Uterus (tissue), 4 donors: ENCODE results near the gene AMBRA1. TPM values are rescaled to one million over a fixed set of nuclear protein-coding genes. Genes with fewer than 3 reads are reported as not detected.

Source experiments
- DNase-seq, 2 donors: peaks; one replicate each; pipeline ENCODE4 v3.0.0-alpha.2; 2019 to 2020
- H3K27ac ChIP-seq, 2 donors: fragments of 200-600 bp; sonication (generic); 1 replicate in 1 of 2; 2 replicates in 1 of 2; pipeline ENCODE4 v1.5.1; 2016 to 2018
- H3K27me3 ChIP-seq, 2 donors: fragments of 200-600 bp; sonication (generic); one replicate each; pipeline ENCODE4 v1.5.1; 2018 to 2019; ENCODE audit warnings: control low read depth in 1 of 2
- H3K36me3 ChIP-seq, 2 donors: fragments of 200-600 bp; sonication (generic); one replicate each; pipeline ENCODE4 v1.5.1; 2019; ENCODE audit warnings: control low read depth in 1 of 2
- H3K4me1 ChIP-seq, 2 donors: fragments of 200-600 bp; sonication (generic); one replicate each; pipeline ENCODE4 v1.5.1; 2018 to 2019; ENCODE audit warnings: control low read depth in 1 of 2
- H3K4me3 ChIP-seq, 2 donors: fragments of 200-600 bp; sonication (generic); 1 replicate in 1 of 2; 2 replicates in 1 of 2; pipeline ENCODE4 v1.5.1; 2018 to 2019; ENCODE audit warnings: mild to moderate bottlenecking in 1 of 2
- H3K9me3 ChIP-seq, 2 donors: fragments of 200-600 bp; sonication (generic); one replicate each; pipeline ENCODE4 v1.5.1; 2019; ENCODE audit warnings: control low read depth in 1 of 2
- CTCF ChIP-seq, 4 experiments: fragments of 200-600 bp in 2 of 4; fragments of 450-650 bp in 2 of 4; sonication (generic) in 2 of 4; IDR thresholded peaks; one replicate each; pipeline ENCODE4 v1.5.1; 2016 to 2019; ENCODE audit warnings: antibody characterized with exemption in 4 of 4, mild to moderate bottlenecking in 2 of 4, moderate library complexity in 1 of 4
- POLR2A ChIP-seq, 2 donors: fragments of 450-650 bp; IDR thresholded peaks; one replicate each; pipeline ENCODE4 v1.6.1; 2016; ENCODE audit warnings: antibody characterized with exemption in 2 of 2, mild to moderate bottlenecking in 1 of 2, moderate library complexity in 1 of 2
- intact Hi-C: fragments of 100-400 bp; cut with DNase I; formaldehyde crosslinking; loops from one replicate; pipeline ENCODE4 v1.15.1; 2023; ENCODE audit warnings: low total_unique reads
- total RNA-seq, 4 donors: library from RNA; depleted of rRNA in 3 of 4; stranded (reverse); fragments of >200 nt in 3 of 4; gene quantifications; one replicate each; pipeline versions ENCODE4 v1.1.0 to v1.2.4, GENCODE V29; 2014 to 2023
- donor health status: DM: yes; HTN: yes; CAD: no.

The AMBRA1 gene
- total RNA-seq, 4 donors from 2014 or later = 22.6 to 55.3 (median 41.4) TPM

GRCh38 chr11:46393759-46394158, 200.1 kb downstream of the AMBRA1 start:
- Histone ChIP-seq H3K36me3 (no peaks in the 10 kb centered on the region), H3K27me3 (peaks cover 19 to 22% of the 10 kb centered on the region in 2 donors), H3K27ac (no peak overlapping the region), H3K4me3 (no peak overlapping the region), H3K4me1 (peaks cover 0 to 33% of the 10 kb centered on the region in 2 donors), H3K9me3 (no peaks in the 10 kb centered on the region)
- intact Hi-C loops = loop anchor here (5.0 kb wide), 1 partner anchor 154 kb away; no protein-coding TSS in a partner anchor
- no peak for DNase-seq
- TF ChIP-seq CTCF (IDR thresholded peaks at IDR 0.05) (no peak), POLR2A (IDR thresholded peaks at IDR 0.05) (no peak)

- intact Hi-C loops = loop anchor here (5.0 kb wide), 1 partner anchor 154 kb away; no protein-coding TSS in a partner anchor
- Histone ChIP-seq H3K9me3 (no peaks in the 10 kb centered on the region), H3K36me3 (no peaks in the 10 kb centered on the region), H3K4me3 (no peak overlapping the region), H3K27me3 (peaks cover 19 to 22% of the 10 kb centered on the region in 2 donors), H3K4me1 (peaks cover 0 to 33% of the 10 kb centered on the region in 2 donors), H3K27ac (no peak overlapping the region)
- TF ChIP-seq POLR2A (IDR thresholded peaks at IDR 0.05) (no peak), CTCF (IDR thresholded peaks at IDR 0.05) (no peak)
- DNase-seq = no peak
Observed at GRCh38 chr11:46393231-46393616, 200.6 kb downstream of the AMBRA1 start.

GRCh38 chr11:46392421-46393230, 201.2 kb downstream of the AMBRA1 start:
- peak; percentile 68 to 86 for DNase-seq
- H3K4me3 ChIP-seq = no peak overlapping the region
- H3K9me3 ChIP-seq = no peaks in the 10 kb centered on the region
- intact Hi-C loops = loop anchor here (5.0 kb wide), 1 partner anchor 155 kb away; no protein-coding TSS in a partner anchor
- no peaks in the 10 kb centered on the region for H3K36me3 ChIP-seq
- no peak overlapping the region for H3K27ac ChIP-seq
- peaks cover 0 to 33% of the 10 kb centered on the region in 2 donors for H3K4me1 ChIP-seq
- no peak for TF ChIP-seq POLR2A (IDR thresholded peaks at IDR 0.05)
- peaks cover 19 to 22% of the 10 kb centered on the region in 2 donors for H3K27me3 ChIP-seq

- no peak for DNase-seq
- Histone ChIP-seq H3K4me1 (peaks cover 0 to 33% of the 10 kb centered on the region in 2 donors), H3K36me3 (no peaks in the 10 kb centered on the region), H3K27ac (no peak within 1 kb of the TSS), H3K27me3 (peaks cover 19 to 22% of the 10 kb centered on the region in 2 donors), H3K9me3 (no peaks in the 10 kb centered on the region), H3K4me3 (no peak within 1 kb of the TSS)
- TF ChIP-seq POLR2A (IDR thresholded peaks at IDR 0.05) = no peak
- TF ChIP-seq CTCF (IDR thresholded peaks at IDR 0.05) = peak in 1 of 4 experiments; percentile 19
- intact Hi-C loops = loop anchor here (5.0 kb wide), 1 partner anchor 156 kb away; no protein-coding TSS in a partner anchor
Observed at GRCh38 chr11:46391578-46392420, 202.0 kb downstream of the AMBRA1 start, which contains the start of gene CHRM4. TSS of gene CHRM4 (minus strand) at chr11:46391776. CDS start at chr11:46386557, 5,219 bp downstream.

GRCh38 chr11:46391186-46391577, 202.6 kb downstream of the AMBRA1 start:
- no peaks in the 10 kb centered on the region for H3K36me3 ChIP-seq
- no peaks in the 10 kb centered on the region for H3K9me3 ChIP-seq
- peaks cover 0 to 33% of the 10 kb centered on the region in 2 donors for H3K4me1 ChIP-seq
- no peak overlapping the region for H3K27ac ChIP-seq
- H3K4me3 ChIP-seq = no peak overlapping the region
- intact Hi-C loops = loop anchor here (5.0 kb wide), 1 partner anchor 156 kb away; no protein-coding TSS in a partner anchor
- peaks cover 19 to 22% of the 10 kb centered on the region in 2 donors for H3K27me3 ChIP-seq
- no peak for TF ChIP-seq CTCF (IDR thresholded peaks at IDR 0.05)
- TF ChIP-seq POLR2A (IDR thresholded peaks at IDR 0.05) = no peak
- DNase-seq = no peak
